ENCODE results near the gene MYOZ3.

Gene MYOZ3

GRCh38 chr5:150661086-150661485, at the start of gene MYOZ3:
Gene MYOZ3 (plus strand): TSS chr5:150661251. CDS start chr5:150662942, 1,691 bp downstream.
- no peak within 1 kb of the TSS for H3K4me3 ChIP-seq (ENCODE audit: low read depth, low read length)

GRCh38 chr5:150612405-150612804, 48.6 kb upstream of the MYOZ3 start:
- H3K4me3 ChIP-seq (ENCODE audit: low read depth, low read length), result no peak overlapping the region

- no peak overlapping the region for H3K4me3 ChIP-seq (ENCODE audit: low read depth, low read length)
These were observed 48.0 kb upstream of the MYOZ3 start for GRCh38 chr5:150612905-150613670.

- H3K4me3 ChIP-seq (ENCODE audit: low read depth, low read length), result no peak overlapping the region
These were observed 46.9 kb upstream of the MYOZ3 start for GRCh38 chr5:150613991-150614660.

- H3K4me3 ChIP-seq (ENCODE audit: low read depth, low read length), result no peak overlapping the region
These were observed 46.4 kb upstream of the MYOZ3 start for GRCh38 chr5:150614661-150615060.

- no peak overlapping the region for H3K4me3 ChIP-seq (ENCODE audit: low read depth, low read length)
These were observed 45.8 kb upstream of the MYOZ3 start for GRCh38 chr5:150615141-150615699.

- H3K4me3 ChIP-seq (ENCODE audit: low read depth, low read length), result no peak overlapping the region
These were observed 45.0 kb upstream of the MYOZ3 start for GRCh38 chr5:150616024-150616470.

GRCh38 chr5:150616506-150616905, 44.5 kb upstream of the MYOZ3 start:
- no peak overlapping the region for H3K4me3 ChIP-seq (ENCODE audit: low read depth, low read length)

- H3K4me3 ChIP-seq (ENCODE audit: low read depth, low read length), result no peak overlapping the region
These were observed 42.9 kb upstream of the MYOZ3 start for GRCh38 chr5:150618163-150618562.

GRCh38 chr5:150618588-150619281, 42.3 kb upstream of the MYOZ3 start:
- no peak overlapping the region for H3K4me3 ChIP-seq (ENCODE audit: low read depth, low read length)

GRCh38 chr5:150619359-150620230, 41.5 kb upstream of the MYOZ3 start:
- no peak overlapping the region for H3K4me3 ChIP-seq (ENCODE audit: low read depth, low read length)

GRCh38 chr5:150621301-150621700, 39.8 kb upstream of the MYOZ3 start:
- no peak overlapping the region for H3K4me3 ChIP-seq (ENCODE audit: low read depth, low read length)

GRCh38 chr5:150622157-150622556, 38.9 kb upstream of the MYOZ3 start:
- no peak overlapping the region for H3K4me3 ChIP-seq (ENCODE audit: low read depth, low read length)

- no peak overlapping the region for H3K4me3 ChIP-seq (ENCODE audit: low read depth, low read length)
These were observed 37.7 kb upstream of the MYOZ3 start for GRCh38 chr5:150623152-150623877.

GRCh38 chr5:150623878-150624216, 37.2 kb upstream of the MYOZ3 start:
- no peak overlapping the region for H3K4me3 ChIP-seq (ENCODE audit: low read depth, low read length)

GRCh38 chr5:150624334-150625163, 36.5 kb upstream of the MYOZ3 start:
- peak overlapping the region; percentile 31 for H3K4me3 ChIP-seq (ENCODE audit: low read depth, low read length)

- peak overlapping the region; percentile 31 for H3K4me3 ChIP-seq (ENCODE audit: low read depth, low read length)
These were observed 35.9 kb upstream of the MYOZ3 start for GRCh38 chr5:150625164-150625535.

GRCh38 chr5:150625831-150626746, 35.0 kb upstream of the MYOZ3 start:
- H3K4me3 ChIP-seq (ENCODE audit: low read depth, low read length), result no peak overlapping the region
